Mucosa of descending colon (tissue), 3 donors: ENCODE results near the gene CCDC88C. TPM values are rescaled to one million over a fixed set of nuclear protein-coding genes. Genes with fewer than 3 reads are reported as not detected.
A peak's percentile ranks its signal among the peaks of the same experiment; 100 is the strongest.

Experiments
- ATAC-seq: fragments of 200-7000 bp; cut with Tn5 transposase; one replicate; pipeline ENCODE4 v1.9.1; 2020; ENCODE audit warnings: mild to moderate bottlenecking, moderate library complexity
- DNase-seq, 3 donors: peaks; one replicate each; pipeline ENCODE4 v3.0.0-alpha.2; 2020
- H3K36me3 ChIP-seq: fragments of 200-600 bp; one replicate; pipeline ENCODE4 v1.8.0; 2021; ENCODE audit warnings: low read depth, mild to moderate bottlenecking
- H3K4me1 ChIP-seq: fragments of 200-600 bp; one replicate; pipeline ENCODE4 v1.8.0; 2021; ENCODE audit warnings: low read depth, mild to moderate bottlenecking
- H3K4me3 ChIP-seq: fragments of 200-600 bp; one replicate; pipeline ENCODE4 v1.8.0; 2021; ENCODE audit warnings: mild to moderate bottlenecking
- H3K9me3 ChIP-seq: fragments of 200-600 bp; one replicate; pipeline ENCODE4 v1.8.0; 2021; ENCODE audit warnings: mild to moderate bottlenecking
- intact Hi-C, 2 donors: fragments of 100-400 bp; cut with DNase I in 1 of 2; cut with micrococcal nuclease in 1 of 2; formaldehyde crosslinking; loops; one replicate each; pipeline versions ENCODE4 v1.11.0 to v1.11.1; 2022; cut with DNase I, micrococcal nuclease
- total RNA-seq, 3 donors: library from RNA; stranded (reverse); fragmentation: NEBNext Ultra II Directional in 2 of 3; extraction: Animal tissue kit (Norgen Biotek cat#: 25700) in 2 of 3; gene quantifications; one replicate each; pipeline versions ENCODE4 v1.2.1 to v1.2.4, GENCODE V29; 2021 to 2023
- TF ChIP-seq, protein P1 (sequence below): fragments of 200-600 bp; IDR thresholded peaks from one replicate; pipeline ENCODE4 v1.8.0; 2022; ENCODE audit warnings: antibody characterized with exemption, mild to moderate bottlenecking
- donor health status: DM: no; HTN: no; CAD: no; lungs with moderate emphysema.
- donor health status: DM: no; HTN: no; CAD: no.
- donor health status: DM: no; HTN: yes; CAD: no.

CCDC88C gene
- total RNA-seq, 3 donors from 2014 or later, result 30.1 to 62.1 (median 56.6) TPM

- no peaks in the 10 kb centered on the region for H3K36me3 ChIP-seq
- H3K4me3 ChIP-seq, result no peak overlapping the region
- ATAC-seq, result no peak
- DNase-seq, result no peak
- intact Hi-C loops, result loop anchor here in 1 of 2 donors (10.0 kb wide), 1 partner anchor 378 kb away; no protein-coding TSS in a partner anchor
- TF ChIP-seq, protein P1, sequence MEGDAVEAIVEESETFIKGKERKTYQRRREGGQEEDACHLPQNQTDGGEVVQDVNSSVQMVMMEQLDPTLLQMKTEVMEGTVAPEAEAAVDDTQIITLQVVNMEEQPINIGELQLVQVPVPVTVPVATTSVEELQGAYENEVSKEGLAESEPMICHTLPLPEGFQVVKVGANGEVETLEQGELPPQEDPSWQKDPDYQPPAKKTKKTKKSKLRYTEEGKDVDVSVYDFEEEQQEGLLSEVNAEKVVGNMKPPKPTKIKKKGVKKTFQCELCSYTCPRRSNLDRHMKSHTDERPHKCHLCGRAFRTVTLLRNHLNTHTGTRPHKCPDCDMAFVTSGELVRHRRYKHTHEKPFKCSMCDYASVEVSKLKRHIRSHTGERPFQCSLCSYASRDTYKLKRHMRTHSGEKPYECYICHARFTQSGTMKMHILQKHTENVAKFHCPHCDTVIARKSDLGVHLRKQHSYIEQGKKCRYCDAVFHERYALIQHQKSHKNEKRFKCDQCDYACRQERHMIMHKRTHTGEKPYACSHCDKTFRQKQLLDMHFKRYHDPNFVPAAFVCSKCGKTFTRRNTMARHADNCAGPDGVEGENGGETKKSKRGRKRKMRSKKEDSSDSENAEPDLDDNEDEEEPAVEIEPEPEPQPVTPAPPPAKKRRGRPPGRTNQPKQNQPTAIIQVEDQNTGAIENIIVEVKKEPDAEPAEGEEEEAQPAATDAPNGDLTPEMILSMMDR, result no peak
- no peaks in the 10 kb centered on the region for H3K9me3 ChIP-seq
- no peaks in the 10 kb centered on the region for H3K4me1 ChIP-seq
Observed at GRCh38 chr14:91282954-91283645, 134.5 kb downstream of the CCDC88C start.

DNA sequence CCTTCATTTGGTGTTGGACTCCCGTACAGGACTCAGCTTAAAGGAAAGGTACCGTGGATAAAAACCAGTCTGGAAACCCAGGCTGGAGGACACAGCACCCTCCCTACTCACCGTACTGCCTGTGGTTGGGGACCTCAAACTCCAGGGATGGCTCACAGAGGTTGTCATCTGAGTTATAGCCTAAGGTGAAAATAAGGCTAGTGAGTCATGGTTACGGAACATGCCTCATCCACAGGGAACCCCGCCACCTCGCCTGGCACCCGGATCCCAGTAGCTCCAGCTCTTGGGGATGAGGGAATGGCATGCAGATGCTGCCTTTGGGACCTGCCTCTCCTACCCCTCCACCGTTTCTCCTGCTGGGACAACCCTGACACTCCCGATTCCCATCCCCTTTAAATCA lies 136.3 kb downstream of the CCDC88C start:
- intact Hi-C loops, result loop anchor here in 1 of 2 donors (10.0 kb wide), 1 partner anchor 377 kb away; no protein-coding TSS in a partner anchor
- Histone ChIP-seq H3K9me3 (no peaks in the 10 kb centered on the region), H3K4me1 (no peaks in the 10 kb centered on the region), H3K36me3 (peaks cover 4% of the 10 kb centered on the region), H3K4me3 (no peak overlapping the region)
- no peak for ATAC-seq
- TF ChIP-seq, protein P1, result no peak
- no peak for DNase-seq

DNA sequence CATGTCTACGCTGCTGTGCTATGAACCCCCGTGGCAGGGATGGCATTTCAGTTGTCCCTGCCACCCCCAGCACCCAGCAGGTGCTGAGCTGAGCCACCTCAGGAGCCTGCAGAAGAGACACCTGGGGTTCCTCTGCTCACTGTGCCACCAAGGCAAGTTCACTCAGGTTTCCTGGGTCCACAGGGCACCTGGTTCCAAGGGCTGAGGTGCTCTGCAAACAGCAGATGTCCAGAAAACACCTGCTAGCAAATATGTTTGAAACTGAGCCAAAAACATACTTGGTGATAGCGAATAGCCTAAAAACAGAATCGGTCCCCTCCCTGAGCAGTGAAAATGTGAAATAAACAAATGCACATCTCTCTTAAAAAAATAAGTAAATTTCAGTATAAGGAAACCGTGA lies 137.5 kb downstream of the CCDC88C start:
- peaks cover 4% of the 10 kb centered on the region for H3K36me3 ChIP-seq
- TF ChIP-seq, protein P1, result no peak
- DNase-seq, result no peak
- H3K4me1 ChIP-seq, result no peaks in the 10 kb centered on the region
- no peaks in the 10 kb centered on the region for H3K9me3 ChIP-seq
- peak; percentile 45 for ATAC-seq
- intact Hi-C loops, result loop anchor here in 1 of 2 donors (10.0 kb wide), 1 partner anchor 375 kb away; no protein-coding TSS in a partner anchor
- no peak overlapping the region for H3K4me3 ChIP-seq

- H3K4me3 ChIP-seq, result no peak overlapping the region
- H3K36me3 ChIP-seq, result peaks cover 4% of the 10 kb centered on the region
- no peaks in the 10 kb centered on the region for H3K4me1 ChIP-seq
- ATAC-seq (no peak), DNase-seq (no peak)
- TF ChIP-seq, protein P1, result no peak
- intact Hi-C loops, result no loop called here
- no peaks in the 10 kb centered on the region for H3K9me3 ChIP-seq
Observed at GRCh38 chr14:91279354-91279753, 138.3 kb downstream of the CCDC88C start.

DNA sequence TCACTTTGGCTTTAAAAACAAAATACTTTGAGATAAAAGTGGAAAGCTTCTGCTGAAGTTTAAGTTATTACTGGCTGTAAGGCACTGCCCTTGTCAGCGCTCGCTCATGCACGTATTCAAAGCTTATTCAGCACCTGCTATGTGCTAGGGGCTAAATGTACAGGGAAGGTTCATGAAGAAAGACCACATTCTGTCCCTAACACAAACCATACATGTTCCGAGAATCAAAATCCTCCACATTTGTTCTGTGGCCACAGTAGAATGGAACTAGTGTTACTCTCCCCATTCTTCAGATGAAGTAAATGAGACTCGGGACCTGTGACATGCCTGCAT lies 139.3 kb downstream of the CCDC88C start:
- TF ChIP-seq, protein P1, result no peak
- Histone ChIP-seq H3K36me3 (peaks cover 4% of the 10 kb centered on the region), H3K4me3 (no peak overlapping the region), H3K9me3 (no peaks in the 10 kb centered on the region), H3K4me1 (no peaks in the 10 kb centered on the region)
- DNase-seq, result no peak
- no peak for ATAC-seq
- intact Hi-C loops, result no loop called here
